Measurements from ENCODE around the gene RNF115.

GRCh38 chr1:145696630-145696960, 127.3 kb downstream of the RNF115 start:
- TF ChIP-seq, protein P1, sequence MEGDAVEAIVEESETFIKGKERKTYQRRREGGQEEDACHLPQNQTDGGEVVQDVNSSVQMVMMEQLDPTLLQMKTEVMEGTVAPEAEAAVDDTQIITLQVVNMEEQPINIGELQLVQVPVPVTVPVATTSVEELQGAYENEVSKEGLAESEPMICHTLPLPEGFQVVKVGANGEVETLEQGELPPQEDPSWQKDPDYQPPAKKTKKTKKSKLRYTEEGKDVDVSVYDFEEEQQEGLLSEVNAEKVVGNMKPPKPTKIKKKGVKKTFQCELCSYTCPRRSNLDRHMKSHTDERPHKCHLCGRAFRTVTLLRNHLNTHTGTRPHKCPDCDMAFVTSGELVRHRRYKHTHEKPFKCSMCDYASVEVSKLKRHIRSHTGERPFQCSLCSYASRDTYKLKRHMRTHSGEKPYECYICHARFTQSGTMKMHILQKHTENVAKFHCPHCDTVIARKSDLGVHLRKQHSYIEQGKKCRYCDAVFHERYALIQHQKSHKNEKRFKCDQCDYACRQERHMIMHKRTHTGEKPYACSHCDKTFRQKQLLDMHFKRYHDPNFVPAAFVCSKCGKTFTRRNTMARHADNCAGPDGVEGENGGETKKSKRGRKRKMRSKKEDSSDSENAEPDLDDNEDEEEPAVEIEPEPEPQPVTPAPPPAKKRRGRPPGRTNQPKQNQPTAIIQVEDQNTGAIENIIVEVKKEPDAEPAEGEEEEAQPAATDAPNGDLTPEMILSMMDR (IDR thresholded peaks at IDR 0.05; ENCODE audit: extremely low read depth in 1 of 2, insufficient read depth in 1 of 2, low read depth in 1 of 2, low read length in 2 of 2), result no peak
- TF ChIP-seq POLR2AphosphoS5 (IDR thresholded peaks at IDR 0.05; ENCODE audit: insufficient read depth, low read depth, low read length) (no peak), EZH2 (IDR thresholded peaks at IDR 0.05; ENCODE audit: borderline replicate concordance, low read depth, low read length, severe bottlenecking) (no peak), GATA2 (IDR thresholded peaks at IDR 0.05; ENCODE audit: insufficient read depth, insufficient read length, low read depth, low read length) (no peak), POLR2A (IDR thresholded peaks at IDR 0.05; ENCODE audit: low read depth, low read length) (no peak), MAX (IDR thresholded peaks at IDR 0.05; ENCODE audit: insufficient read depth, insufficient read length) (no peak), FOS (IDR thresholded peaks at IDR 0.05; ENCODE audit: borderline replicate concordance, insufficient read depth, low read length) (no peak)
